GM18907 (cell line): ENCODE results near the gene PTPRF.

Source experiments
- ATAC-seq: cut with Tn5 transposase; IDR thresholded peaks from one replicate; pipeline ENCODE4 v1.9.1; 2021; ENCODE audit warnings: mild to moderate bottlenecking, moderate library complexity; ENCODE audit not compliant: unreplicated experiment

The PTPRF gene

GRCh38 chr1:43573066-43573800, 42.5 kb downstream of the PTPRF start:
- no peak for ATAC-seq

DNA sequence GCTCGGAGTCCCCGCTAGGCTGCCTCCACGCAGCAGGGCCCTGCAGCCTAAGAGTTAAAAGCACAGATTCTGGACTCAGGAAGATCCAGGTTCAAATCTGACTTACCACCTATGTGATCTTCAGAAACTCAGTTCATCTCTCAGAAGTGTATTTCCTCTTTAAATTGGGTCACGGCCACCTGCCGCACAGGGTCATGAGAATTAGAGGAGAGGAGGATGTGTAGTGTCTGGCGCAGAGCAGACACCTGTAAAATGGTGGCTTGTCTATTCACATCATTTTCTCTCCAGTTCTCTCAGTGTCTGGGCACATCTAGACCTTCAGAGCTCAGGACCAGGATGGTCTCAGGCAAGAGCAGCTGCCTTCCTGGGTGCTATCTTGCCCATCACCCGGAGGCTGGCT, 45.8 kb downstream of the PTPRF start:
- no peak for ATAC-seq

DNA sequence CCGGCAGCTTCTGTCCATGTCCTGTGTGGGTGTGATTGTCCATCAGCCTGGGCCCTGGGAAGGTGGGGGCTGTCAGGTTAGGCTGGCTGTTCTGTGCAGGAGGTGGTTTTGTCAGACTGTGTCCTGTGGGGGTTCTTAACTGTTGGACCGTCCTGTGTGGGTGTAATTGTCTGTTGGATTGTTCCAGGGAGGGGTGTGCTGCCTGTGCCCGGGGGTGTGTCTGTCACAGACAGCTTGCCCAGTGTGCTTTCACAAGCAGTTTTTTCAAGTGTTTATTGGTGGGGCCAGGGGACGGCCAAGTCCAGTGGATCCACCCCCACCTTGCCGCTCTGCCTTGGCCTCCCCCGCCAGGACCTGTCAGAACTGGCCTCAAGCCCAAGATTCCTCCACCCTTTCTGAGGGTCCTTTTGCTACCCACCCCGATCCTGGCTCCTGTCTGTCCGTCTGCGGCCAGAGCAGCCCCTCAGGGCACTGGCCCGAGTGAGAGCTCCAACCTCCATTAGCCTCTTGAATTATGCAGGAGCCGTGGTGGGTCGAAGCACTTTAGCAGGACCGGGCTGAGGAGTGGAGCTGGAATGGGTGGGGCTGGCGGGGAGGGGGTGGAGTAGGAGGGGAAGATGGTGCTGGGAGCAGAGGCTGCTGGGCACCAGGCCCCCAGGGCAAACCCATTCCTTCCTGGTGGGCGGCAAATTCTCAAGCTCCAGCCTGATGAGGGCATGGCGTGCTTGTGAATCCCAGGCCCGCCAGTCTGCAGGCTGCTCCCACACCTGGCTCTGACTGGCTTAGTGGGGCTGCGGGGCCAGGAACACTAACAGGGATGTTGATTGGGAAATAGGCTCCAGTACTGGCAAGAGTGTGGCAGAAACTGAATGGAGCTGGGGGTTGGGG, 47.2 kb downstream of the PTPRF start:
- ATAC-seq: no peak

DNA sequence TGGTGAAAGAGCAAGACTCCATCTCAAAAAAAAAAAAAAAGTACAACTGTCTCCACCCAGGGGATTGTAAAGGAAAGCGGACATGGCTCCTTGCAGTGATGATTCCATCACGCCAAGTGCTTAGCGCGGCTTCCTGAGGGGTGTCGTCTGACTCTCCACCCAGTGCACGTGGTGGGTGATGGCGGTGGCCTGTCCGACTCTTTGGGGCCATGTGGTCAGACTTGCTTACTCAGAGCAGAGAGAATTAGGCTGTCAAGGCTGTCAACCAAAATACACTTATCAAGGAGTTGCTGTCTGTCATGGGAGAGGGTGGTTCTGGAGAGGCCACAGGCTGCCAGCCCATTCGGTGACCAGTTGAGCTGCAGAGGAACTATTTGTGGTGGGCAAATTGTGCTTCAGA, 49.4 kb downstream of the PTPRF start:
- ATAC-seq: no peak

- ATAC-seq: no peak
Observed at GRCh38 chr1:43582162-43582566, 51.5 kb downstream of the PTPRF start.

GRCh38 chr1:43583058-43583457, 52.4 kb downstream of the PTPRF start:
- ATAC-seq: no peak

DNA sequence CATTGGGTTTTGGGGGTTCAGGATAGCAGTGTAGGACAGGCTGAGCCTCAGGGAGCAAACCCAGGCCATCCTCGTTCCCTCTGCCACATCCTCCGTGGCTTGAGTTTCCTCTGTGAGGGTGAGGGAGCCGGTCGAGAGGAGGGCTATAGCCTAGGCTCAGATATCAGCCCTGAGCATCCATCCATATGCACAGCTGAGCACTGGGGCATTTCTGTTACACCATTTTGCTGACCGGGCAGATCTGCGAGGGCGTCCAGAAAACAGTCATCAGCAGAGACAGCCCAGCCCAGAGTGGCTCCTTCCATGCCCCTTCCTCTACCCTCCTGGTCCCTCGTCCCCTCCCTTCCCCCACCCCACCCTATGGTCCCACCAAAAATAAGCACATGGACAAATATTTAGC, 53.5 kb downstream of the PTPRF start:
- ATAC-seq: no peak

- no peak for ATAC-seq
Observed at GRCh38 chr1:43585557-43585956, 54.9 kb downstream of the PTPRF start.

DNA sequence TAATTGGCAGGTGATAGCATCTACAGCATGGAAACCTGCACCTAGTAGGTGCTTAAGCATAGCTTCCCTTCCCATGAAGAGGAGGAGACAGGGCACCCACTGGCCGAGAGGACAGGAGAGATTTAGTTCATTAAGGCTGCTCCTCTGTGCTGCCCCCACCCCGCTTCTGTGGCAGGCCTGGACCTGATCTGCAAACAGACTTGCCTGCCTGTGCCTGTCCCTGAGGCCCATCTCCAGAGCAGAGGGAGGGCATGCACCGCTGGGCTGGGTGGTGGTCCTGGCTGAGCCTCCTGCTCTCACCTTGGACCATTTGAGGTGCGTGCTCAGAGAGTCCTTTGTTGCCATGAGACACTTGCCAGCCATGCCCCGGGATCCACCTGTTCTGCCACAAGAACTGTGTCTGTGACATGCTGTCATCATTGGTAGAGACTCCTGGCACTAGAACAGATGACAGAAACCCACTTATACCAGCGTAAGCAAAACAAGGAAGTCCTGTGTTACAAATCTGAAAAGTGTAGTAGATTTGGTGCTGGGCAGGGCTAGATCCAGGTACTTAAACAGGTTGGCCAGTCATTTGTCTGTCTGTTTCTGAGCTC, 55.6 kb downstream of the PTPRF start:
- ATAC-seq: no peak

GRCh38 chr1:43587001-43587400, 56.3 kb downstream of the PTPRF start:
- ATAC-seq: no peak

DNA sequence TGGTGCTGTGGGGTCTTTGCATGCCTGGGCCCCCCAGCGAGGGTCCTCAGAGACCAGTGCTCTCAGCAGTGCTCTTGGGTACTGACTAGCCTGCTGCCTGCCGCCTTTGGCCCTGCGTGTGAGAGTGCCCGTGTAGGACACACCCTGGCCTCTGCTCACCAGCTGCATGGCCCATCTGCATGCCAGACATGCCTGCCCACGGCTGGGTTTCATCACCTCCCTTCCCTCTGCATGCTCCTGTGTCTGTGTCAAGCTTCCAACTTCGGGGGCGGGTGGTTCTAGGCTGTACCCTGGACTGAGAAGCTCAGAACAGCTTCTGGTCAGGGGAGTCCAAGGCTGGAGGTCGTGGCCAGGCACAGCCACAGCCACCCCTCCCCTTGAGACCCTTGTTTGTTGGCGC, 56.9 kb downstream of the PTPRF start:
- no peak for ATAC-seq

DNA sequence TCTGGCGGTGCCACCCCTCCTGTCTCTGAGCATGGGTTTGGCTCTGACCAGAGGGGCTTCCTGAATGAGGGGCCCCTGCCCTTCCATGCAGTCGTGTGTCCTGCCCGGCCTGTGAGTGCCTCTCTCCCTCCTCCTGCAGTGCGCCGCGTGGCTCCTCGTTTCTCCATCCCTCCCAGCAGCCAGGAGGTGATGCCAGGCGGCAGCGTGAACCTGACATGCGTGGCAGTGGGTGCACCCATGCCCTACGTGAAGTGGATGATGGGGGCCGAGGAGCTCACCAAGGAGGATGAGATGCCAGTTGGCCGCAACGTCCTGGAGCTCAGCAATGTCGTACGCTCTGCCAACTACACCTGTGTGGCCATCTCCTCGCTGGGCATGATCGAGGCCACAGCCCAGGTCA, 57.9 kb downstream of the PTPRF start:
- ATAC-seq: no peak

- ATAC-seq: no peak
Observed at GRCh38 chr1:43590388-43590925, 59.8 kb downstream of the PTPRF start.

DNA sequence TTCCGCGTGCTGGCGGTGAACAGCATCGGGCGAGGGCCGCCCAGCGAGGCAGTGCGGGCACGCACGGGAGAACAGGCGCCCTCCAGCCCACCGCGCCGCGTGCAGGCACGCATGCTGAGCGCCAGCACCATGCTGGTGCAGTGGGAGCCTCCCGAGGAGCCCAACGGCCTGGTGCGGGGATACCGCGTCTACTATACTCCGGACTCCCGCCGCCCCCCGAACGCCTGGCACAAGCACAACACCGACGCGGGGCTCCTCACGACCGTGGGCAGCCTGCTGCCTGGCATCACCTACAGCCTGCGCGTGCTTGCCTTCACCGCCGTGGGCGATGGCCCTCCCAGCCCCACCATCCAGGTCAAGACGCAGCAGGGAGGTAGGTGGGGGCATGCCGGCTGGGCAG, 60.5 kb downstream of the PTPRF start:
- no peak for ATAC-seq

GRCh38 chr1:43592051-43592665, 61.5 kb downstream of the PTPRF start:
- ATAC-seq: no peak

DNA sequence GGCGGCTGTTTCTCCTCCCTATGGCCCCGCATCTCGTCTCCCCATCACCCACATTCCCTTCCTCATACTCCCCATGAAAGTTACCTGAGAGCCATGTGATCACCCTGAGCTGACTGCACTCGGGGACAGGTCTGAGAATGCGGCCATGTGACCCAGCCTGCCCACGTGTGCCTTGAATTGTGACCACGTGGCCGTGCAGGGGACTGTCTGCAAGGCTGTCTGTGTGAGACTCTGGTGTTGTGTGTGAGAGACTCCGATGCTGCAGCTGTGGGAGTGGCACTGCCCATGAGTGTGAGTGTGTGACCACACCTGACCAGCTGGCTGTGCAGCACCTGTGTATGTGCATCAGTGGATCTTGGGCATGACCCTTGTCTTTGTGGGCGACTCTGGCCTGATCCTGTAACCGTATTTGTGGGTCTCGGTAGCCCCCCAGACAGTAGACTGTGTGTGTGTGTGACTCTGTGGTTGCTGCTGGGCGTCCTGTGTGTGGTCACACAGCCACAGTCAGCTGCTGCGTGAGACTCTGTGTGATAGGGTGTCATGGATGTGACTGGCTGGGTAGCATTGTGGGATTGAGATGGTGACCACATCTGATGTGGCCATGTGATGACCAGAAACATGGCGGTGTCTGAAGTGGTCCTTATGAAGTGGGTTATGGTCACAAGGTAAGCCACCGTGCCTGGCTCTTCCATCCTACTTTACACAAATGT, 62.4 kb downstream of the PTPRF start:
- ATAC-seq: no peak

- ATAC-seq: no peak
Observed at GRCh38 chr1:43596579-43596978, 65.9 kb downstream of the PTPRF start.

- no peak for ATAC-seq
Observed at GRCh38 chr1:43597028-43597427, 66.3 kb downstream of the PTPRF start.

GRCh38 chr1:43597721-43598120, 67.0 kb downstream of the PTPRF start:
- ATAC-seq: no peak

DNA sequence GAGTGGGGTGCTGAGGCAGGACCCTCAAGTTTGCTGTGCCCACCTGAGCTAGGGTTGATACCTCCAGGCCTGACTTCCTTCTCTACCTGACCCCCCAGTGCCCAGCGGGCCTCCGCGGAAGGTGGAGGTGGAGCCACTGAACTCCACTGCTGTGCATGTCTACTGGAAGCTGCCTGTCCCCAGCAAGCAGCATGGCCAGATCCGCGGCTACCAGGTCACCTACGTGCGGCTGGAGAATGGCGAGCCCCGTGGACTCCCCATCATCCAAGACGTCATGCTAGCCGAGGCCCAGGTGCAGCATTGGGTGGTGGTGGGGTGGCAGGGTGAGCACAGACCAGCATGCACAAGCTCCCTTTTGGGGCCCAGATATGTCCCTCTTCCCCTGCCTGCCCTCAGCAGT, 67.9 kb downstream of the PTPRF start:
- ATAC-seq: no peak
